Colonic mucosa (tissue), 4 donors: ENCODE data around the gene GOLT1B. TPM values are rescaled to one million over a fixed set of nuclear protein-coding genes. Genes with fewer than 3 reads are reported as not detected.
"Not testable (repeated sequence)": the region's sequence is repeated elsewhere in the genome, so short reads cannot be mapped to it uniquely, and the experiment has no call there.

Experiments used
- DNase-seq: peaks from one replicate; pipeline ENCODE4 v3.0.0-alpha.2; 2020
- H3K27ac ChIP-seq: fragments of 200-600 bp; one replicate; pipeline ENCODE4 v1.8.0; 2021
- H3K27me3 ChIP-seq: fragments of 200-600 bp; one replicate; pipeline ENCODE4 v1.8.0; 2021
- H3K36me3 ChIP-seq: fragments of 200-600 bp; one replicate; pipeline ENCODE4 v1.8.0; 2021
- H3K4me1 ChIP-seq: fragments of 200-600 bp; one replicate; pipeline ENCODE4 v1.8.0; 2021; ENCODE audit warnings: mild to moderate bottlenecking
- H3K4me3 ChIP-seq: fragments of 200-600 bp; one replicate; pipeline ENCODE4 v1.8.0; 2021
- H3K9ac ChIP-seq, 2 donors: one replicate each; pipeline ENCODE4 v1.7.0; 2013; ENCODE audit warnings: control low read depth in 2 of 2, low read depth in 2 of 2, low read length in 2 of 2
- H3K9me3 ChIP-seq: fragments of 200-600 bp; one replicate; pipeline ENCODE4 v1.8.0; 2021
- CTCF ChIP-seq: fragments of 200-600 bp; IDR thresholded peaks from one replicate; pipeline ENCODE4 v1.8.0; 2022; ENCODE audit warnings: antibody characterized with exemption, mild to moderate bottlenecking
- intact Hi-C: fragments of 100-400 bp; cut with DNase I; formaldehyde crosslinking; loops from one replicate; pipeline ENCODE4 v1.14.1; 2022
- total RNA-seq, 2 donors: library from RNA; stranded (reverse); fragmentation: NEBNext Ultra II Directional in 1 of 2; extraction: Animal tissue kit (Norgen Biotek cat#: 25700) in 1 of 2; gene quantifications; one replicate each; pipeline ENCODE4 v1.2.1, GENCODE V29; 2021
- donor health status: healthy.
- donor health status: DM: no; HTN: no; CAD: no.
- donor health status: DM: no; HTN: no; CAD: no.

Gene GOLT1B
- total RNA-seq: 10 to 100 TPM; 28.3 to 35.5 TPM

GRCh38 chr12:21501258-21502163 is at the start of gene GOLT1B, which contains the start of gene RECQL:
TSS of gene GOLT1B (plus strand) at chr12:21501789. CDS start at chr12:21501924, 135 bp downstream.
TSS of gene RECQL (minus strand) at chr12:21501635. CDS start at chr12:21499570, 2,065 bp downstream.
- peak within 1 kb of the TSS; percentile 88 to 92 for H3K9ac ChIP-seq
- intact Hi-C loops: loop anchor here (10.0 kb wide), 1 partner anchor 57 kb away; no protein-coding TSS in a partner anchor
- DNase-seq: peak; percentile 95
- H3K27me3 ChIP-seq: no peaks in the 10 kb centered on the region
- H3K9me3 ChIP-seq: no peaks in the 10 kb centered on the region
- peaks cover 11% of the 10 kb centered on the region for H3K4me1 ChIP-seq
- TF ChIP-seq CTCF: no peak
- peak within 1 kb of the TSS; percentile 75 for H3K27ac ChIP-seq
- peak within 1 kb of the TSS; percentile 98 for H3K4me3 ChIP-seq
- H3K36me3 ChIP-seq: no peaks in the 10 kb centered on the region

GRCh38 chr12:21453312-21453852 is 48.2 kb upstream of the GOLT1B start:
- Histone ChIP-seq H3K4me3 (no peak overlapping the region), H3K4me1 (no peaks in the 10 kb centered on the region), H3K9ac (no peak overlapping the region), H3K9me3 (no peaks in the 10 kb centered on the region), H3K27me3 (no peaks in the 10 kb centered on the region), H3K36me3 (no peaks in the 10 kb centered on the region), H3K27ac (no peak overlapping the region)
- TF ChIP-seq CTCF: no peak
- DNase-seq: no peak
- intact Hi-C loops: no loop called here

GRCh38 chr12:21456291-21456780 is 45.3 kb upstream of the GOLT1B start:
- Histone ChIP-seq H3K4me3 (no peak overlapping the region), H3K4me1 (no peaks in the 10 kb centered on the region), H3K36me3 (no peaks in the 10 kb centered on the region), H3K27ac (no peak overlapping the region), H3K27me3 (no peaks in the 10 kb centered on the region), H3K9me3 (no peaks in the 10 kb centered on the region), H3K9ac (no peak overlapping the region)
- no peak for TF ChIP-seq CTCF
- DNase-seq: no peak
- intact Hi-C loops: no loop called here

- no peak overlapping the region for H3K27ac ChIP-seq
- intact Hi-C loops: no loop called here
- H3K9me3 ChIP-seq: no peaks in the 10 kb centered on the region
- peaks cover 7% of the 10 kb centered on the region for H3K36me3 ChIP-seq
- no peak overlapping the region for H3K4me3 ChIP-seq
- DNase-seq: no peak
- H3K4me1 ChIP-seq: no peaks in the 10 kb centered on the region
- peak overlapping the region in 1 of 2 donors; percentile 18 for H3K9ac ChIP-seq
- no peak for TF ChIP-seq CTCF
- no peaks in the 10 kb centered on the region for H3K27me3 ChIP-seq
Observed at GRCh38 chr12:21459474-21459873, 42.1 kb upstream of the GOLT1B start.

GRCh38 chr12:21467334-21467733 is 34.3 kb upstream of the GOLT1B start:
- H3K4me3 ChIP-seq, H3K27ac ChIP-seq, H3K9me3 ChIP-seq, H3K36me3 ChIP-seq, H3K27me3 ChIP-seq, H3K9ac ChIP-seq, intact Hi-C loops, H3K4me1 ChIP-seq, DNase-seq: not testable (repeated sequence)

- Histone ChIP-seq H3K27ac (no peak overlapping the region), H3K9ac (no peak overlapping the region), H3K4me1 (no peaks in the 10 kb centered on the region), H3K36me3 (no peaks in the 10 kb centered on the region), H3K27me3 (no peaks in the 10 kb centered on the region), H3K4me3 (no peak overlapping the region), H3K9me3 (no peaks in the 10 kb centered on the region)
- TF ChIP-seq CTCF: no peak
- intact Hi-C loops: no loop called here
- DNase-seq: no peak
Observed at GRCh38 chr12:21471294-21471693, 30.3 kb upstream of the GOLT1B start.
